Breast epithelium (tissue), 4 donors: Measurements from ENCODE around the gene OR1F1. TPM values are rescaled to one million over a fixed set of nuclear protein-coding genes. Genes with fewer than 3 reads are reported as not detected.

ENCODE experiments used
- DNase-seq, 2 donors: peaks; one replicate each; pipeline ENCODE4 v3.0.0-alpha.2; 2019; ENCODE audit warnings: low spot score in 2 of 2
- H3K27ac ChIP-seq, 2 donors: fragments of 200-600 bp; sonication (generic) in 1 of 2; one replicate each; pipeline ENCODE4 v1.5.1; 2016 to 2019; ENCODE audit warnings: mild to moderate bottlenecking in 1 of 2
- H3K27me3 ChIP-seq, 2 donors: fragments of 200-600 bp; sonication (generic) in 1 of 2; one replicate each; pipeline versions ENCODE4 v1.5.1 to v1.6.0; 2017 to 2019; ENCODE audit warnings: control low read depth in 1 of 2, mild to moderate bottlenecking in 1 of 2
- H3K36me3 ChIP-seq: fragments of 200-600 bp; one replicate; pipeline ENCODE4 v1.5.1; 2019
- H3K4me1 ChIP-seq, 2 donors: fragments of 200-600 bp; sonication (generic); one replicate each; pipeline ENCODE4 v1.5.1; 2016 to 2019; ENCODE audit warnings: control low read depth in 1 of 2
- H3K4me3 ChIP-seq, 3 donors: fragments of 200-600 bp; sonication (generic); 1 replicate in 2 of 3; 2 replicates in 1 of 3; pipeline ENCODE4 v1.5.1; 2016 to 2019; ENCODE audit warnings: mild to moderate bottlenecking in 3 of 3, moderate library complexity in 2 of 3
- H3K9me3 ChIP-seq, 2 donors: fragments of 200-600 bp; sonication (generic) in 1 of 2; one replicate each; pipeline ENCODE4 v1.5.1; 2016 to 2019; ENCODE audit warnings: control low read depth in 1 of 2
- CTCF ChIP-seq, 3 donors: fragments of 450-650 bp; IDR thresholded peaks; one replicate each; pipeline ENCODE4 v1.5.1; 2016 to 2017; ENCODE audit warnings: antibody characterized with exemption in 3 of 3, mild to moderate bottlenecking in 3 of 3, moderate library complexity in 3 of 3
- POLR2A ChIP-seq: fragments of 450-650 bp; IDR thresholded peaks from one replicate; pipeline ENCODE4 v1.6.1; 2016; ENCODE audit warnings: antibody characterized with exemption, mild to moderate bottlenecking, moderate library complexity
- POLR2AphosphoS5 ChIP-seq, 3 donors: sonication (generic); formaldehyde crosslinking; IDR thresholded peaks; one replicate each; pipeline ENCODE4 v1.6.1; 2017; ENCODE audit warnings: antibody characterized with exemption in 3 of 3
- intact Hi-C: fragments of 100-400 bp; cut with DNase I; formaldehyde crosslinking; loops from one replicate; pipeline ENCODE4 v1.15.1; 2023; ENCODE audit warnings: low total_unique reads
- total RNA-seq, 3 donors: library from RNA; depleted of rRNA; stranded (reverse); fragments of >200 nt; gene quantifications; one replicate each; pipeline ENCODE4 v1.1.0, GENCODE V29; 2016

The OR1F1 gene
- total RNA-seq, 3 donors from 2014 or later = not detected

- H3K4me3 ChIP-seq = peak overlapping the region; percentile 0 to 52 (median 32)
Observed at GRCh38 chr16:3183445-3184139, 4.4 kb upstream of the OR1F1 start.

GRCh38 chr16:3186946-3187690 is 886 bp upstream of the OR1F1 start:
- Histone ChIP-seq H3K27ac (no peak overlapping the region), H3K4me3 (no peak overlapping the region), H3K36me3 (no peaks in the 10 kb centered on the region), H3K27me3 (peaks cover 17 to 97% of the 10 kb centered on the region in 2 donors), H3K9me3 (no peaks in the 10 kb centered on the region), H3K4me1 (peaks cover 0 to 5% of the 10 kb centered on the region in 2 donors)
- intact Hi-C loops = no loop called here
- DNase-seq = no peak
- no peak for TF ChIP-seq POLR2AphosphoS5 (IDR thresholded peaks at IDR 0.05)
- no peak for TF ChIP-seq CTCF (IDR thresholded peaks at IDR 0.05)
- TF ChIP-seq POLR2A = no peak

More at GRCh38 chr16:3183445-3184139, 4.4 kb upstream of the OR1F1 start:
- no peak overlapping the region for H3K27ac ChIP-seq
- intact Hi-C loops = no loop called here
- no peaks in the 10 kb centered on the region for H3K4me1 ChIP-seq
- TF ChIP-seq POLR2AphosphoS5 (IDR thresholded peaks at IDR 0.05) (no peak), POLR2A (no peak), CTCF (IDR thresholded peaks at IDR 0.05) (no peak)
- no peaks in the 10 kb centered on the region for H3K9me3 ChIP-seq
- no peaks in the 10 kb centered on the region for H3K36me3 ChIP-seq
- DNase-seq = no peak
- H3K27me3 ChIP-seq = peaks cover 3 to 94% of the 10 kb centered on the region in 2 donors

- Histone ChIP-seq H3K4me3 (peak overlapping the region in 2 of 3 donors; percentile 8 to 50), H3K36me3 (no peaks in the 10 kb centered on the region), H3K9me3 (no peaks in the 10 kb centered on the region), H3K27me3 (peaks cover 17 to 97% of the 10 kb centered on the region in 2 donors), H3K4me1 (peaks cover 0 to 5% of the 10 kb centered on the region in 2 donors), H3K27ac (no peak overlapping the region)
- intact Hi-C loops = no loop called here
- no peak for DNase-seq
- TF ChIP-seq POLR2AphosphoS5 (IDR thresholded peaks at IDR 0.05) (no peak), POLR2A (no peak), CTCF (IDR thresholded peaks at IDR 0.05) (no peak)
Observed at GRCh38 chr16:3188675-3188924, 596 bp downstream of the OR1F1 start.

GRCh38 chr16:3188925-3189825 is 1.2 kb downstream of the OR1F1 start:
- no peaks in the 10 kb centered on the region for H3K9me3 ChIP-seq
- intact Hi-C loops = no loop called here
- TF ChIP-seq POLR2AphosphoS5 (IDR thresholded peaks at IDR 0.05) = no peak
- no peak for TF ChIP-seq POLR2A
- no peak for TF ChIP-seq CTCF (IDR thresholded peaks at IDR 0.05)
- peak overlapping the region in 2 of 3 donors; percentile 8 to 50 for H3K4me3 ChIP-seq
- no peaks in the 10 kb centered on the region for H3K36me3 ChIP-seq
- peaks cover 0 to 5% of the 10 kb centered on the region in 2 donors for H3K4me1 ChIP-seq
- no peak overlapping the region for H3K27ac ChIP-seq
- DNase-seq = no peak
- H3K27me3 ChIP-seq = peaks cover 17 to 97% of the 10 kb centered on the region in 2 donors
